Endodermal cell (in vitro differentiated cells): ENCODE measurements around the gene ENAM. TPM values are rescaled to one million over a fixed set of nuclear protein-coding genes. Genes with fewer than 3 reads are reported as not detected.

Experiments used
- DNase-seq: peaks from one replicate; pipeline ENCODE4 v3.0.0-alpha.2; 2017
- H3K27ac ChIP-seq: 2 replicates; pipeline ENCODE4 v1.5.1; 2013; ENCODE audit warnings: mild to moderate bottlenecking, low read depth, low read length, moderate library complexity
- H3K27me3 ChIP-seq: 2 replicates; pipeline ENCODE4 v1.6.1; 2013; ENCODE audit warnings: mild to moderate bottlenecking, low read length, moderate library complexity; ENCODE audit not compliant: insufficient read depth, control insufficient read depth, poor library complexity, severe bottlenecking
- H3K36me3 ChIP-seq: 2 replicates; pipeline ENCODE4 v1.7.0; 2013; ENCODE audit warnings: mild to moderate bottlenecking, low read length, moderate library complexity; ENCODE audit not compliant: control insufficient read depth, insufficient read depth
- H3K4me1 ChIP-seq: one replicate; pipeline ENCODE4 v1.7.0; 2013; ENCODE audit warnings: low read length; ENCODE audit not compliant: control insufficient read depth, insufficient read depth
- H3K4me3 ChIP-seq: 2 replicates; pipeline ENCODE4 v1.5.1; 2013; ENCODE audit warnings: mild to moderate bottlenecking, low read length, moderate library complexity
- H3K9ac ChIP-seq: 2 replicates; pipeline ENCODE4 v1.6.1; 2013; ENCODE audit warnings: mild to moderate bottlenecking, low read length, moderate library complexity; ENCODE audit not compliant: poor library complexity, severe bottlenecking; ENCODE audit errors: extremely low read depth
- H3K9me3 ChIP-seq: 2 replicates; pipeline ENCODE4 v1.6.1; 2013; ENCODE audit warnings: mild to moderate bottlenecking, low read length, moderate library complexity; ENCODE audit not compliant: control insufficient read depth
- H3K27ac Mint-ChIP-seq: 2 replicates; pipeline ENCODE4 v1.8.0; 2020; ENCODE audit warnings: mixed read lengths
- H3K27me3 Mint-ChIP-seq: 2 replicates; pipeline ENCODE4 v1.8.0; 2021; ENCODE audit warnings: mild to moderate bottlenecking, mixed read lengths; ENCODE audit not compliant: insufficient read depth
- H3K36me3 Mint-ChIP-seq: 2 replicates; pipeline ENCODE4 v1.8.0; 2020; ENCODE audit warnings: low read depth, mixed read lengths
- H3K4me1 Mint-ChIP-seq: 2 replicates; pipeline ENCODE4 v1.8.0; 2020; ENCODE audit warnings: mixed read lengths
- H3K4me3 Mint-ChIP-seq: 2 replicates; pipeline ENCODE4 v1.8.0; 2020; ENCODE audit warnings: mild to moderate bottlenecking, moderate library complexity, mixed read lengths
- H3K9me3 Mint-ChIP-seq: 2 replicates; pipeline ENCODE4 v1.8.0; 2020; ENCODE audit warnings: mild to moderate bottlenecking, mixed read lengths
- CTCF ChIP-seq: fragments of 200-600 bp; sonication (generic); conservative IDR thresholded peaks from 2 replicates; pipeline ENCODE4 v1.5.0; 2021; ENCODE audit warnings: antibody characterized with exemption, mild to moderate bottlenecking
- WGBS, 2 experiments: methylation state at CpG; one replicate each; pipeline versions ENCODE4 v1.1.5 to v1.1.7; 2013; ENCODE audit warnings: missing lambda C conversion rate in 2 of 2, mixed read lengths in 1 of 2; ENCODE audit not compliant: insufficient coverage in 1 of 2, insufficient read length in 1 of 2; 5-methylcytosine and 5-hydroxymethylcytosine counted together
- total RNA-seq, 2 donors: library from RNA; stranded (reverse); fragmentation: NEBNext Ultra II Directional in 1 of 2; extraction: Animal tissue kit (Norgen Biotek cat#: 25700) in 1 of 2; gene quantifications; 2 replicates in 1 of 2; 3 replicates in 1 of 2; pipeline ENCODE4 v1.2.1, GENCODE V29; 2021

The ENAM gene
- total RNA-seq, 2 donors from 2014 or later: not detected

GRCh38 chr4:70619778-70620177, 8.8 kb upstream of the ENAM start:
- no peak overlapping the region for H3K27ac Mint-ChIP-seq

GRCh38 chr4:70623323-70623722, 5.2 kb upstream of the ENAM start:
- TF ChIP-seq CTCF: no peak
- Histone ChIP-seq H3K27me3 (no peaks in the 10 kb centered on the region), H3K27ac (no peak overlapping the region), H3K4me3 (no peak overlapping the region), H3K9ac (no peak overlapping the region), H3K9me3 (no peaks in the 10 kb centered on the region), H3K36me3 (no peaks in the 10 kb centered on the region), H3K4me1 (no peaks in the 10 kb centered on the region)
- Mint-ChIP-seq H3K4me3 (no peak overlapping the region), H3K27ac (no peak overlapping the region), H3K27me3 (peaks cover 7% of the 10 kb centered on the region), H3K9me3 (no peaks in the 10 kb centered on the region), H3K36me3 (no peaks in the 10 kb centered on the region), H3K4me1 (no peaks in the 10 kb centered on the region)
- DNase-seq: no peak
- WGBS, 2 experiments: 100% methylated on average over 1 to 2 of the region's 3 CpGs

More at GRCh38 chr4:70619778-70620177, 8.8 kb upstream of the ENAM start:
- peaks cover 5% of the 10 kb centered on the region for H3K27me3 ChIP-seq
- H3K9me3 ChIP-seq: no peaks in the 10 kb centered on the region
- no peak overlapping the region for H3K4me3 ChIP-seq
- no peaks in the 10 kb centered on the region for H3K4me1 ChIP-seq
- H3K36me3 ChIP-seq: no peaks in the 10 kb centered on the region
- no peak overlapping the region for H3K9ac ChIP-seq
- Mint-ChIP-seq H3K4me3 (no peak overlapping the region), H3K36me3 (no peaks in the 10 kb centered on the region), H3K27me3 (peaks cover 31% of the 10 kb centered on the region), H3K9me3 (no peaks in the 10 kb centered on the region), H3K4me1 (peaks cover 17% of the 10 kb centered on the region)
- no peak for TF ChIP-seq CTCF
- H3K27ac ChIP-seq: no peak overlapping the region
- no peak for DNase-seq
- WGBS, 2 experiments: 92 to 98% methylated on average over 2 of the region's 2 CpGs

- Mint-ChIP-seq H3K27ac (no peak overlapping the region), H3K27me3 (no peaks in the 10 kb centered on the region), H3K4me1 (no peaks in the 10 kb centered on the region), H3K4me3 (no peak overlapping the region), H3K36me3 (no peaks in the 10 kb centered on the region), H3K9me3 (no peaks in the 10 kb centered on the region)
- no peak for DNase-seq
- no peak overlapping the region for H3K4me3 ChIP-seq
- no peak for TF ChIP-seq CTCF
- H3K4me1 ChIP-seq: no peaks in the 10 kb centered on the region
- no peaks in the 10 kb centered on the region for H3K27me3 ChIP-seq
- 92% methylated on average over 1 of the region's 1 CpG; no CpG with 5 or more reads in 1 of the 2 experiments for WGBS, 2 experiments
- no peak overlapping the region for H3K9ac ChIP-seq
- no peaks in the 10 kb centered on the region for H3K36me3 ChIP-seq
- H3K27ac ChIP-seq: no peak overlapping the region
- H3K9me3 ChIP-seq: no peaks in the 10 kb centered on the region
Measured at GRCh38 chr4:70624226-70624793, 4.2 kb upstream of the ENAM start.
